Islet of Langerhans (tissue), 1 donor: ENCODE measurements around the gene BRSK2.

Source experiments
- FAIRE-seq: peaks from one replicate; lab custom pipeline; 2011; peaks lifted over from hg19 to GRCh38; lab: Jason Lieb, UNC

BRSK2 gene

DNA sequence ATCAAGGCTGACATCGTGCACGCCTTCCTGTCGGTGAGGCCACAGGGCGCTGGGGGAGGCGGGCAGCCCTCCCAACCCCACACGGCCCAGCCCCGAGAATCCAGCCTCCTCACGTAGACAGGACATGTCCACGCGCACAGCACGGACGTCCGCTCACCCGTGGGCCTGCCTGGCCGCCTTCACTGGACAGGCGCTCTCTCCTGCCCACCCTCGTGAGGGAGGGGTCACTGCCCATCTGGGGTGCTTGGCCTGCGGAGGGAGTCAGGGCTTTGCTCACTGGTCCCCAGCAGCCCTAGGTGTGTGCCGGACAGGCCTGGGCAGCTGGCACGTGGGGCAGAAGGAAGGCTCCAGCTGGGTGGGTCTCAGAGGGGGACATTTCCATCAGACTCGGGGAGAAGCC, 64.8 kb downstream of the BRSK2 start:
- FAIRE-seq = no peak

DNA sequence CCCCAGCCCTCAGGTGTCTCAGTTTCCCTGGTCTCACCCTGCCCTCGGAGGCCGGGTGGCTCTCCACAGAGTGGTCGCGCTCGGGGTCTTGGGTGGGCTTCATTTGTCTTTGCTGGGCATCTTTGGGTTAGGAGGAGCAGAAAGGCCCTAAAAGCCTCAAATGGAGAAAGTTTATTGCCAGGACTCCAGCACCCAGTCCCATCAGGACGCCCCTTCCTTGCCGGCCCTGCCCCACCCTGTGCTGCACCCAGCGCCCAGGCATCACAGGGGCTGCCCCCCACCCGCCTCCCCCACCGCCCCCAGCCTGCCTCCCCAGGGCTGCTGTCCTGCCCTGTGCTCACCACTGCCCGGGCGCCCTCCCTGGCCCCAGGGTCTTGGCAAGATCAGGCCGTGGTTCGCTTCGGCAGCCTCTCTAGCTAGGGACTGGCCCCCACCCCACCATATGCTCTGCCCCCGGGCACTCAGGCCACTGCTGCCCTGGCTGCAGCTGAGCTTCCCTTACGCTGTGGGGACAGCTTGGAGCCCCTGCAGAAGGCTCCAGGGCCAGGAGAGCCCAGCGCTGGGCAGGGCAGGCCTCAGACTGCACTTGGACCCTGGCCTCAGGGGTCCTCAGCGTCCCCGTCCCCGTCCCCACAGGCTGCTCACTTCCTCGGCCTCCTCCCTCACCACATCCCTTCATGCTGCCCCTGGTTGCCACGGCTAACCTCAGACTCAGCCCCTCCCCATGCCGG, 65.5 kb downstream of the BRSK2 start:
- no peak for FAIRE-seq

DNA sequence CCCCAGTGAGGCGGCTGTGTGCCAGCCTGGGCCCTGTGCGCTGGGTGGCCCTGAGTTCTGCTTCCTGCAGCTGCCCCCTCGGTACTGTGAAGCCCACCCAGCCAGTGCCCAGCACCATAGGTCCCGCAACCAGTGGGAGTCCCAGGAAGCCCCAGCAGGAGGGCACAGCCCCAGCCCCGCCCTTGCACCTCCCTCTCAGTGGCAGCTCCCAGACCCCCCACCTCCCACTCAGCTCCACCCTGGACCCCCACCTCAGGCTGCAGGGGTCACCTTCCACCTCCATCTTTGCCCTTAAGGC, 66.0 kb downstream of the BRSK2 start:
- FAIRE-seq = no peak

DNA sequence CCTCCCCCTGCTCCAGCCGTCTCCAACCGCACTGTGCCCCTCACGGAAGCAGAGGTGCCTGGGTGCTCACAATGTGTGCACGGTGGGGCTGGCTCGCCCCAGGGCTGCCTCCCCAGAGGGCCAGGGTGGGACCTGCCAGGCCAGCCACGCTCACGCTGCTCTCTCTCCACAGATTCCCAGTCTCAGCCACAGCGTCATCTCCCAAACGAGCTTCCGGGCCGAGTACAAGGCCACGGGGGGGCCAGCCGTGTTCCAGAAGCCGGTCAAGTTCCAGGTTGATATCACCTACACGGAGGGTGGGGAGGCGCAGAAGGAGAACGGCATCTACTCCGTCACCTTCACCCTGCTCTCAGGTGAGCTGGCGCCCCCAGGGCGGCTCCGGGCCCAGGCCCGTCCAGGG, 66.4 kb downstream of the BRSK2 start:
- FAIRE-seq = no peak

DNA sequence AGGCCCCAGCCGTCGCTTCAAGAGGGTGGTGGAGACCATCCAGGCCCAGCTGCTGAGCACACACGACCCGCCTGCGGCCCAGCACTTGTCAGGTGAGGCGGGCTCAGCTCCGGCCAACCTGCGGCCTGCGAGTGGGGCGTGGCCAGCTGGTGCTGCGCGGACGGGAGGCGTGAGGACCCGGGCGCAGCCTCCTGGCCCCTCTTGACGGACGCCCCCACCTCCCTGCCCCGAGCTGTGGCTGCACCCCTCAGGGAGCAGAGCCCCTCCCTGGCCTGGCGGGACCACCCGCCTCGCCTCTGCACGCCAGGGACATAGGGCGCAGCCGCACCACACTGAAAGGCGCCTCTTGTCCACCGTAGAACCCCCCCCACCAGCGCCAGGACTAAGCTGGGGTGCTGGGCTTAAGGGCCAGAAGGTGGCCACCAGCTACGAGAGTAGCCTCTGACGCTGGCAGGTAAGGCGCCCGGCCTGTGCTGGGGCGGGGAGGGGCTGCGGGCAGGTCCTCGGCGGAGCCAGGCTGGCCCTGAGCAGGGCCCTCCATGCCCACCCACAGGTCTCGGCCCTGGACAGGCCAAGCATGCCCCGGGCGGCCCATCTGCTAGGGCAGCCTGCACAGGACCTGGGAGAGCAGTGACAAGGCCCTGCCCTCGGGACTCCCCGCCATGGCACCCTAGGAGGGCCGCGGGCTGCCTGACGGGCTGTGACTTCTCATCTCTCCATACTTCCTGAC, 67.0 kb downstream of the BRSK2 start:
- FAIRE-seq = no peak

DNA sequence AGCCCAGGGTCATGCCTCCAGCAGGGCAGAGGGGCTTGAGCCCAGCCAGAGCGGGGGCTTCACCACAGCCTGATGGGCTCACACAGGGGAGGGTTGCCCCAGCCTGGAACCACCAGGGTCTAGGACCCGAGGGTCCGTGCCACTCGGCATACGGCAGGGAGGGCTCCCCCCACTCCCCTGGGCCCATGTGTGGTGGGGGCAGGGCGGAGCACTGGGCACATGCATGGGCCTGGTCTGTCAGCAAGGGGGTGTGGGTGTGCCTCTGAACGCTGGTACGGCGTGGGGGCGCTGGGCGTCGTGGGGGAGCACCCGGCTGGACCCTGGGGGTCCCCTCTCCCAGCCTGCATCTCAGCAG, 67.6 kb downstream of the BRSK2 start:
- FAIRE-seq = no peak

DNA sequence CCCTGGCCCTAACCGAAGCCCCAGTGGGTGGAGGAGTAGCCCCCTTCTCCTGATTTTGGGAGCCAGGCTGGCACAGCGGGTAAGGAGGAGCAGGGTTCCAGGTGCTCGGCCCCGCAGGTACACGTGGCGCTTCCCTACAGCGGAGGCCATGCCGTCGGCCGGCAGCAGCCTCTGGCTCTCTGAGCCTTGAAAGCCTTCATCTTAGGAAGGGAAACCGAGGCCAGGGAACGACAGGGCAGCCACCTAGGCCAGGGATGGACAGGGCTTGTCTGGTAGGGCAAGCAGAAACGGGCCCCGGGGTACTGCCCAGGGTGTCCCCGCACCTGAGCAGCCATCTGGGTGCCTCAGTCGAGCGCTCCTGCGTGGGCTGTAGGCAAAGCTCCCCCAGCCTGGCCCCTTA, 68.1 kb downstream of the BRSK2 start:
- FAIRE-seq = no peak

DNA sequence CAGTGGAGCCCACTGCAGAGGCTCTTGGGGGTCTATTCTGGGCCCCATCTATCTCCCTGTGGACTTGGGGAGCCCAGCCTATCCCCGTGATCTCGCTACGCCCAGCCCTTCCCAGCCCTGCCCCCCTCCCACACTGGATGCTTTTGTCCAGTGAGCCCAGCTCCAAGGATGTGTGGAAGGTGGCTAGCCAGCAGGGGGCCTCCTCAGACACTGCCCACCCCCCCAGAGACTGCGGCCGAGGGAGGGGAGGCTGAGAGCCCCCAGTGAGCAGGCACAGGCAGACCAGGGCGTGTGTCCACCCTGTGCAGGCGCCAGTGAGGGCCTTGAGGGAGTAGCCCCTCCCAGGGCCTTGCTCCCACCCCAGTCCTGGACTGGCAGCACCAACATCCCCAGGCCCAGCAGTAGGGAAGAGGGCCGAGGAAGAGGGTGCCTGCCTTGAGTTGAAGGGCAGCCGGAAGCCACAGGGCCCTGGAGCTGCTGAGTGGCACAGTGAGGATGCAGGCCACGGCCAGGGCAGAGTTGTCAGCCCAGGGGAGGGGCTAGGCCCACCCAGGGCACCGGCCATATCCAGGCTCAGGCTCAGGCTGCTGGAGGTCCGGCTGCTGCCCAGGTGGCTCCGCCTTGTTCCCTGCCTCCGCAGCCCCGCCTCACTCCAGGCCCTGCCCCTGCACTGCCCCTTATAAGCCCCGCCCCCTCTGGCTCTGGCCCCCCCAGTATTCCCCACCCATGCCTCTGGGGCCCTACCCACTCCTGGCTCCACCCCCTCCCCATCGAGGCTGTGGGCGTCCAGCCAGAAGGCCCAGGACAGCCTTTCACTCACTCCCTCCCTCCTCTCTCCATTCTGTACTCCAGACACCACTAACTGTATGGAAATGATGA, 68.8 kb downstream of the BRSK2 start:
- FAIRE-seq = no peak

DNA sequence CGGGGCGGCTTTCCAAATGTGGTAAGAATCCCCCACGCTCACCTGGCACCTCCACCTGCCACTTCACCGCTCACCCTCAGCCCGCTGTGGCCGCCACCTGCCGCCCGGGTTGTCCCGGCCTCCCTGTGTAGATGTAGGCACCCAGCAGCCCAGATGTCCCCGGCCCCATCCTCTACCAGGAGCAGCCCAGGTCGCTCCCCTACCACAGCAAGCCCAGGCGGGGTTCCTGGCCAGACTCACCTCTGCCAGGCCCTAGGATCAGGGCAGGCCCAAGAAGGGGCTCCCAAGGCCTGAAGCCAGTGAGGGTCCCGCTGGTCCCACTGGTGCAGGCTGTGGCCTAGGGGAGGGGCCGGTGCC, 69.5 kb downstream of the BRSK2 start:
- no peak for FAIRE-seq

DNA sequence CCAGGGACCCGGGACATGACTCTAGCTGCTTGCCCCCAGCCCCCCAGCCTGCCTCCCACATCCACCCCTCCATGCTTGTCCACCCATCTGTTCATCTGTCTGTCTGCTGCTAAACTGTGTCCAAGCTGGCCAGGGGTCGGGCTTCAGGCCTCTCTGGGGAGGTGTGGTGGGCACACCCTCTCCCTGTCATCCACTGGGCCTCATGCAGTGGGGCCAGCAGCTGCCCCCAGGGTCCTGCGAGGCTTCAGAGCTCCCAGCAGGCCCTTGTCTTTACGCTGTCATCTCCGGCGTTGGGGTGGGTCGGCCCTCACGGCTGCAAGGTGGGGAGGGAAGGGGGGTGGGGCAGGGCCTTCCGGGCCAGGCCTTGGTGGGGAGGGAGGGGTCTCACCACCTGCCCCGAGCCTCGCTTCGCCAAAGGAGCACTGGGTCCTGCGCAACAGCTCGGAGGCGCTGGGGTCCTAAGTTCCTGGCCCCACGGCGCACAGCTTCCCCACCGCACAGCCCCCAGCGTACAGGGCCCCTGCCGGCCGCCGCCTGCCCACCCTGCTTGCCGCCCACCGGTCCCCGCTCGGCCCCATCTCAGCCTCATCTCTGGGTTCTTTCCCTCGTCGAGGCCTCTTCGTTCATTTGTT, 70.1 kb downstream of the BRSK2 start:
- no peak for FAIRE-seq

DNA sequence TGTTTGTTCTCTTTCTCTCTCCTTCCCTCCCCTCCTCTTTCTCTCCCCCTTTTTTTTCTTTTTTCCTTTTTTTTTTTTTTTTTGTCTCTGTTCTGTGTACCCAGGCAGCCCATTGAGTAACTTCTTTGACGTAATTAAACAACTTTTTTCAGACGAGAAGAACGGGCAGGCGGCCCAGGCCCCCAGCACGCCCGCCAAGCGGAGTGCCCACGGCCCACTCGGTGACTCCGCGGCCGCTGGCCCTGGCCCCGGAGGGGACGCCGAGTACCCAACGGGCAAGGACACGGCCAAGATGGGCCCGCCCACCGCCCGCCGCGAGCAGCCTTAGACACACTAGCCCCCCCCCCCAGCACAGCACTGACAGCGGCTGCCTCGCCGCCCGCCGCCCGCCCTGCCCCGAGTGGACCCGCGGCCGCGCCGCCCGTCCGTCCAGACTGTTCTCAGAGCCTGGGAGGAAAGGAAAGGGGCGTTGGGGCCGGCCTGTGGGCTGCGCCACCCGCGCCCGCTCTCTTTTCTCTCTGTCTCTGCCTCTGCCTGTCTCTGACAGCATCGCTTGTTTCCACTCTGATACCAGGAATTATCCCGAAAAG, 70.8 kb downstream of the BRSK2 start:
- FAIRE-seq = no peak

DNA sequence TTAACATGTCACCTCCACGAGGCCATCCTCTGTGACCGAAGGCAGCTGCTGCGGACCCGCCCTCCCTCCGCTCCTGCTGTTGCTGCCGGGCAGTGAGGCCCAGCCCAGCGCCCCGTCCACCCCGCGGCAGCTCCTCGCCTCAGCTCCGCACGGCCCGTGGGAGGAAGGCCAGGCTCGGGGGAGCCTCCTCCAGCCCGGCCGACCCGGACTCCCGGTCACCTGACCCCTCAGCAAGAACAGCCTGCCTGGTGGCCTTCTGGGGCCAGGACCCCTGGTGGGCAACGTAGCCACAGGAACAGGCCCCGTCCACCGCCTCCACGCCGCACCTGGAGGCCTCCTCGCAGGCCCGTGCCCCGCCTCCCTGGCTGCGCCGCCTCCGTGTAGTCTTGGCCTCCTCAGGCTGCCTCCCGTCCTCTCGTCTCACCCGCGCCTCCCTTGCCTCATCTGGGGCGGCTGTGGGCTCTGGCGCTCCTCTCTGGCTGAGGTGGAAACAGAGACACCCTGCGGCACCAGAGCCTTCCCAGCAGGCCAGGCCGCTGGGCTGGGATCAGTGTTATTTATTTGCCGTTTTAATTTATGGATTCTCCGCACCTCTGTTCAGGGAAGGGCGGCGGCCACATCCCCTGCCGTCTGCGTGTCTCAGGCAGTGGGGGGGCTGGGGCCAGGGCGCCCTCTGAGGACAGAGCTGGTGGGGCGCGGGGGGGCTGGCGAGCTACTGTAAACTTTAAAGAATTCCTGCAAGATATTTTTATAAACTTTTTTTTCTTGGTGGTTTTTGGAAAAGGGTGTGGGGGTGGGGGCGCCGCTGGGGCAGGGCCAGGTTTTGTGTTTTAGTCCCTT, 71.5 kb downstream of the BRSK2 start:
- no peak for FAIRE-seq

DNA sequence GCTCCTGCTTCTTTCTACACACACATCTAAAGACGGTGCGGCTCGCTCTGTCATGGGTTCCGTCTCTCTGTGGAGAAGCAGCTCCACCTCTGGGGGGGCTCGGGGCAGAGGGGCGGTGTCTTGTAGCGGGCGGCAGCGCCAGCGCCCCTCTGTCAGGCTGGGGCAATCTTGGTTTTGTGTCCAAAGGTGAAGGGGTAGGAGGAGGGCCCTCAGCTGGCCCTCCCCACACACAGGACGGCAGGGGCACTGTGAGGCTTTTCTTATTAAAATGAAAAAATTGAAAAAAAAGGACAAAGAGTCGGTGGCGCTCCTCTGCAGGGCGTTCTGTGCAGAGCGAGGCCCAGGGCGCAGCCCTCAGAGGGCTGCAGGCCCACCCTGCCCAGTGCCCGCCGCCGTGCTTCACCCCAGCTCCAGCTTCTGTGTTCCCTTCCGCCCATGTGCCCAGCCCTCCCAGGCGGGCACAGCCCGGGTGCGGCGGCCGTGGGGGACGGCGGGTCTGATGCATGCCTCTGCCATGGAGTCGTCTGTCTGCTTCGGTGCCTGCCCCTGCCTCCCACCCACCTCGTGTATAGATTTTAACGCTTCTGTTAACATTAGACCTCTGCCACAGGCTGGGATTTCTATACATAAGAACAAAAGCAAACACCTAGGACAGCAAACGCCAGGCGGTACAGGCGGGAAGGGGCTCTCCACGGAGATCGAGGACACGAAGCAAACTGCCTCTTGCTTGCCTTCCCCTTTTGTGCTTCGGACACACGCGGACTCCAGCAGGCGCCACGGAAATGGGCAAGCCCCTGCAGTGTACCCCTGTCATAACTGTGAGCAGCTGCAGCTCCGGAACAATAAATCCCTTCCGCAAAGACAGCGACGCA, 72.3 kb downstream of the BRSK2 start:
- no peak for FAIRE-seq

DNA sequence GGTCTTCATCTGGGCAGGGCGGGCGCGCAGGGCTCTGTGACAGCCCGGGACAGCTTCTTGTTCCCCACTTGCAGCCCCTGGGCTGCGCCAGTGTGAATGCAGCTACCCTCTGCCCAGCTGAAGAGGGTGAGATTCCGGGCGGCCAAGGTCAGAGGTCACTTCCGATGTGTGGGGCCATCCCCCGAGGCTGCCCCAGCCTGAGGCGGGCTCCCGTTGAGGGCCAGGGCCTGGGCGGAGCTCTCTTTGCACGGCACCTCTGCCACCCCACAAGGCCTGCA, 72.9 kb downstream of the BRSK2 start:
- FAIRE-seq = no peak

DNA sequence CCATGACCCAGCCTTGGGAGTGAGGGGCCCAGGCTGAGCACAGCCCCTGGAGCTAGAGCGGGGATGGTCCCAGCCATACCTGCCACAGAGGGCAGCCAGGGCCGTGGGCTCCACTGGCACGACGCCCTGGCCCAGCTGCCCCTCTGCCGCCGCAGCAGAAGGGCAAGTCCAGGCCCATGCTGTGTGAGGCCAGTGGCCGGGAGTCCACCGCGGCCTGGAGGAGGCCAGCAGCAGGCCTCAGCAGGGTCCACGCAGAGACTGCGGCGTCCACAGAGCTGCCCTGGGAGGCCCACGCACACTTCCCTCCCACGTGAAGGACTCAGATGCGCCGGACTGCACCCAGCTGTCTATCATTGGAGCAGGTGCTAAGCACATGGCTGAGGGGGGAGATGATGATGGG, 73.3 kb downstream of the BRSK2 start:
- FAIRE-seq = no peak

DNA sequence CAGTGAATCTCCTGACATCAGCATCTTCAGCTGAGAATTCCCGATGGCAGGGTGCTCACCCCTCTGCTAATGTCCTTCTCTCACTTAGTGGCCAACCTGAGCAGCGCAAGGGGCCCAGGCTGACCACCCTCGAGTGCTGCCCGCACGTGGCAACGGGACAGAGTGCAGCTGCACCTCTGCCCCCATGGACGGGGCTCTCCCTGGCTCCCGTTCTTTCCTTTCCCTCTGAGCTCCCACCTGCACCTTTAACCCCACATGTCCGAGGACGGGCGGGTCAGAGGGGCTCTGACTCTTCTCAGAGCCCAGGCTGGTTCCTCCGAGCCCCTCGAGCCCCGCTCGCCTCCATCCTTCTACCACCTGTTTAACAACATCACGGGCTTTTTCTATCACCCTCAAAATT, 77.0 kb downstream of the BRSK2 start:
- no peak for FAIRE-seq

DNA sequence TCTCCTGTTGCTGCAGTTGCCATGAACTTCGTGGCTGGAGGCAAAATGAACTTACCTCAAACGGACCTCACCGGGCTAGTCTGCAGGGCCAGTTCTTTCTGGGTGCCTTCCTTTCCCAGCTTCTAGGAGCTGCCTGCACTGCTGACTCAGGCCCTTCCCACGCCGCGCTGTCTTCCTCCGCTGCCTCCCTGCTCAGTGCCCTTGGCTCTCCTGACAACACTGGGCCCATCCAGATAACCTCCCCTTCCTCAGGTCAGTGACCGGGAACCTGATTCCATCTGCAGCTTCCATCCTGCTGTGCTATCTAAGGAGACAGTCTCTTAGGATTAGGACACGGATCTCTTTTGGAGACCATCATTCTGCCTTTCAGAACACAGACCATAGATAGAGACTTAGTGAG, 77.5 kb downstream of the BRSK2 start:
- no peak for FAIRE-seq

DNA sequence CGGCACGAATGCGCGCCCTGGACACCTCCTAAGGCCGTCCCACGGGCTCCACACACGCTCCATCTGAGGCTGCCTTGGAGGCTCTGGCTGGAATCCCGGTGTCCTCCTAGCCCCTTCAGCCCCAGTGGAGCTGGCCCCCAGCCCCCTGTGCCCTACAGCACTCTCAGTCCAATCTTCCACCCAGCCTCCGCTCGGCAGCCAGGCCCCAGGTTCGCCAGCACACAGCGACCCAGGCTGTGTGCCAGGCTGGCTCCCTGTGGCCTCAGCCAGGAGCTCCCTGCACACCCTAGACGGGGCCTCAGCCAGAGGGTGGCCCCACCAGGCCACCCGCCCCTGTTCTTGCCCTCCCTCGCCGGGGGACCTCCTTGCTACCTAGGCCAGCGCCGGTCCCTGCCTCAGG, 78.3 kb downstream of the BRSK2 start:
- FAIRE-seq = no peak

DNA sequence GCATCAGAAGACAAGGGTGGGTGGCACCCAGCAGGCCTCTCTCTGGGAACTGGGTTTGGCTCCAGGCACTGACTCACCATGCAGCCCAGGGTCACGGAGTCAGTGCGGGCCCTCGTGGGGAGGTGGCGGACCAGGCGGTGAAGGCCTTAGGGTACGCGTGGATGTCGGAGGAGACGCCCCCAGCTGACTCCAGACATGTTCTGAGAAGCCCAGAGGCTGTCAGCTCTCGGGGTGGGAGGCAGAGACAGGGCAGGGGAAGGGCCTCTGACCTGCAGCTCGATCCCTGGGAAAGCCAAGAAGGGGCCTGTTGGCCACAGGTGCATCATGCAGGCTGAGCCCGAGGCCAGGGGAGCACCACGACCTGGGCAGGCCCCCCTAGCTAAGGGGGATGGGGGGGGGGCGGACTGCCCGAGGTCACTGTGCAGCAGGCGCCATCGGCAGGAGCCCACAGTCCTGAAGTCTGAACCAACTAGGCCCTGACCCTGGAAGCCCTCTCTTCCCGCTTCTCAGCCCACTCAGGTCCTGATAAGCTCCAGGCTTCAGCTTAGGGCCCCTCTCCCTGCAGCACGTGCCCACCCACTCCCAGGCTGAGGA, 78.8 kb downstream of the BRSK2 start:
- FAIRE-seq = no peak

DNA sequence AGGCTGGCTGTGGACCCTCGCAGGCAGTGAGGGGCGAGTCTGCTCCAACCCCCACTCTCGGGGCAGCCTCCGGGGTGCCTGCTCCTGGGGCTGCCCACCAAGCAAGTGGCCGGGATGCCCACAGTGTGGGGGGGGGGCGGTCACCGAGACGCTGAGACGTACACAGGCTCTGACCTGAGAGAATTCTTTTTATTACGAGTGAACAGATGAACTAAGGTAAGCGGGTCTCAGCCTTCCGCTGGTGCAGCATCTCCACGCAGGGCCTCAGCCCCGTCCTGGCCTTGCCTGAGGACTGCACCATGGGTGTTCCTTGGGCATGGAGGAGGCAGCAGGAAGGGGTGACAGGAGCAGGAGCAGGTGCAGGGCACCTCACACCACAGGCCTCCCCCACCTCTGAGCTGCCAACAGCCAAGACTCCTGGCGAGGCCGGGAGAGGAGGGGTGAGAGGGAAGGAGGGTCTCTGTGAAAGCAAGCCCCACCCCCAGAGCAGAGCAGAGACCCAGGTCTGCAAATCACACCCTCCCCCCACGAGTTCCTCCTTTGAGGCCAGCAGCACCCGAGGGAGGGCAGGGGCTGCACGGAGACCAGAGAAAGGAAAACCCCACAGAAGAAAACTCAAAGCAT, 79.7 kb downstream of the BRSK2 start:
- no peak for FAIRE-seq
